Pancreas (tissue), 10 donors: Measurements from ENCODE around the gene ACOT2. TPM values are rescaled to one million over a fixed set of nuclear protein-coding genes. Genes with fewer than 3 reads are reported as not detected.
"Not testable (repeated sequence)": the region's sequence is repeated elsewhere in the genome, so short reads cannot be mapped to it uniquely, and the experiment has no call there.

ENCODE experiments used
- ATAC-seq, 4 donors: fragments of 200-7000 bp; cut with Tn5 transposase; one replicate each; pipeline versions ENCODE4 v1.8.0 to v1.9.1; 2020; ENCODE audit warnings: mild to moderate bottlenecking in 4 of 4, moderate library complexity in 4 of 4
- DNase-seq, 6 donors: peaks; one replicate each; pipeline ENCODE4 v3.0.0-alpha.2; 2020
- FAIRE-seq: peaks from 2 replicates; lab custom pipeline; 2012; peaks lifted over from hg19 to GRCh38; lab: Jason Lieb, UNC
- H3K27ac ChIP-seq, 4 donors: fragments of 200-600 bp; sonication (generic); 1 replicate in 3 of 4; 2 replicates in 1 of 4; pipeline versions ENCODE4 v1.5.0 to v1.8.0; 2020
- H3K27me3 ChIP-seq, 4 donors: fragments of 200-600 bp; one replicate each; pipeline ENCODE4 v1.8.0; 2021
- H3K36me3 ChIP-seq, 3 donors: fragments of 200-600 bp; sonication (generic) in 1 of 3; one replicate each; pipeline versions ENCODE4 v1.5.0 to v1.8.0; 2020 to 2021
- H3K4me1 ChIP-seq, 3 donors: fragments of 200-600 bp; one replicate each; pipeline ENCODE4 v1.8.0; 2021
- H3K4me3 ChIP-seq, 4 donors: fragments of 200-600 bp; sonication (generic) in 2 of 4; one replicate each; pipeline versions ENCODE4 v1.5.0 to v1.8.0; 2020 to 2021
- H3K9me3 ChIP-seq, 4 donors: fragments of 200-600 bp; one replicate each; pipeline ENCODE4 v1.8.0; 2021
- WGBS, 2 donors: extraction: QIAGEN DNeasy Blood & Tissue Kit; methylation state at CpG; one replicate each; pipeline ENCODE4 v1.1.7; 2013; 5-methylcytosine and 5-hydroxymethylcytosine counted together
- intact Hi-C, 3 donors: fragments of 100-400 bp; cut with DNase I; formaldehyde crosslinking; loops; one replicate each; pipeline versions ENCODE4 v1.11.1 to v1.14.2; 2022
- polyA plus RNA-seq, 2 donors: library from polyadenylated mRNA; stranded (reverse); fragments of 200-250 nt; gene quantifications; one replicate each; pipeline ENCODE4 v1.2.3, GENCODE V29; 2013
- total RNA-seq, 6 donors: library from RNA; stranded (reverse); fragmentation: NEBNext Ultra II Directional in 4 of 6; extraction: Animal tissue kit (Norgen Biotek cat#: 25700) in 4 of 6; gene quantifications; one replicate each; pipeline versions ENCODE4 v1.2.1 to v1.2.4, GENCODE V29; 2021 to 2023
- TF ChIP-seq, protein P1 (sequence below), 4 donors: fragments of 200-600 bp; sonication (generic) in 3 of 4; IDR thresholded peaks; one replicate each; pipeline versions ENCODE4 v1.5.0 to v1.8.0; 2021; ENCODE audit warnings: antibody characterized with exemption in 4 of 4
- donor health status: healthy with polysubstance abuse.
- donor health status: DM: no; HTN: no; CAD: no; lungs with moderate emphysema.
- donor health status: DM: no; HTN: no; CAD: no.
- donor health status: control.
- donor health status: control.
- donor health status: Bipolar disorder and iron deficiency.
- donor health status: DM: yes; HTN: yes; CAD: no.
- donor health status: DM: no; HTN: no; CAD: no.
- donor health status: DM: no; HTN: no; CAD: no.
- donor health status: DM: yes; HTN: yes; CAD: no.

ACOT2 gene
- total and polyA plus RNA-seq, 8 donors, result 4.4 to 12.8 (median 9.7) TPM

DNA sequence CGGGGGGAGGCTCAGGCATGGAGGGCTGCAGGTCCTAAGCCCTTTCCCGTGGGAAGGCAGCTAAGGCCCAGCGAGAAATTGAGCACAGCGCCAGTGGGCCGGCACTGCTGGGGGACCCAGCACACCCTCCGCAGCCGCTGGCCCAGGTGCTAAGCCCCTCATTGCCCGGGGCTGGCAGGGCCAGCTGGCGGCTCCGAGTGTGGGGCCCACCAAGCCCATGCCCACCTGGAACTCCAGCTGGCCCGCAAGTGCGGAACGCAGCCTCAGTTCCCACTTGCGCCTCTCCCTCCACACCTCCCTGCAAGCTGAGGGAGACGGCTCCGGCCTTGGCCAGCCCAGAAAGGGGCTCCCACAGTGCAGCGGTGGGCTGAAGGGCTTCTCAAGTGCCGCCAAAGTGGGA is 2.6 kb upstream of the ACOT2 start:
- FAIRE-seq, H3K36me3 ChIP-seq, H3K9me3 ChIP-seq, ATAC-seq, H3K27me3 ChIP-seq, DNase-seq, intact Hi-C loops, H3K27ac ChIP-seq, H3K4me3 ChIP-seq: not testable (repeated sequence)
- WGBS, 2 donors, result 88 to 97% methylated on average over 14 to 18 of the region's 18 CpGs
- peaks cover 0 to 18% (median 0%) of the 10 kb centered on the region in 3 donors for H3K4me1 ChIP-seq

DNA sequence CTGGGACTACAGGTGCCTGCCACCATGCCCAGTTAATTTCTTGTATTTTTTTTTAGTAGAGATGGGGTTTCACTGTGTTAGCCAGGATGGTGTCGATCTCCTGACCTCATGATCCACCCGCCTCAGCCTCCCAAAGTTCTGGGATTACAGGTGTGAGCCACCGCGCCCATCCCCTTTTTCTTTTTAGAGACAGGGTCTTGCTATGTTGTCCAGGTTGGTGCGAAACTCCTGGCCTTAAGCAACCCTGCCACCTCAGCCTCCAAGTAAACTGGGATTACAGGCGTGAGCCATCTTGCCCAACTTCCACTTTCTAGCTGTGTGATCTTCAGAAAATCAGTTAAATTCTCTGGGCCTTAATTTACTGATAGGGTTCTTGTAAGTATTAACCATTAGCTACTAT is 2.1 kb upstream of the ACOT2 start:
- FAIRE-seq, ATAC-seq, H3K27me3 ChIP-seq, intact Hi-C loops, H3K4me3 ChIP-seq, H3K27ac ChIP-seq, DNase-seq, H3K36me3 ChIP-seq, H3K9me3 ChIP-seq: not testable (repeated sequence)
- peaks cover 0 to 18% (median 0%) of the 10 kb centered on the region in 3 donors for H3K4me1 ChIP-seq
- 97 to 99% methylated on average over 6 of the region's 6 CpGs for WGBS, 2 donors

DNA sequence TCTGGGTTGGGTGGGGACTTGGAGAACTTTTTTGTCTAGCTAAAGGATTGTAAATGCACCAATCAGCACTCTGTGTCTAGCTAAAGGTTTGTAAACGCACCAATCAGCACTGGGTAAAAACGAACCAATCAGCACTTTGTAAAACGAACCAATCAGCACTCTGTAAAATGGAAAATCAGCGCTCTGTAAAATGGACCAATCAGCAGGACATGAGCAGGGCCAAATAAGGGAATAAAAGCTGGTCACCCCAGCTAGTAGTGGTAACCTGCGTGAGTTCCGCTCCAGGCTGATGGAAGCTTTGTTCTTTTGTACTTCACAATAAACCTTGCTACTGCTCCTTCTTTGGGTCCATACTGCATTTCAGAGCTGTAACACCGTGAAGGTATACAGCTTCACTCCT is 1.7 kb upstream of the ACOT2 start:
- Histone ChIP-seq H3K4me3 (no peak overlapping the region), H3K4me1 (peaks cover 0 to 18% (median 0%) of the 10 kb centered on the region in 3 donors), H3K27ac (no peak overlapping the region), H3K9me3 (no peaks in the 10 kb centered on the region), H3K27me3 (no peaks in the 10 kb centered on the region), H3K36me3 (no peaks in the 10 kb centered on the region)
- FAIRE-seq (no peak), DNase-seq (no peak), ATAC-seq (no peak)
- intact Hi-C loops, result no loop called here
- WGBS, 2 donors, result 90 to 96% methylated on average over 7 of the region's 7 CpGs
- TF ChIP-seq, protein P1, sequence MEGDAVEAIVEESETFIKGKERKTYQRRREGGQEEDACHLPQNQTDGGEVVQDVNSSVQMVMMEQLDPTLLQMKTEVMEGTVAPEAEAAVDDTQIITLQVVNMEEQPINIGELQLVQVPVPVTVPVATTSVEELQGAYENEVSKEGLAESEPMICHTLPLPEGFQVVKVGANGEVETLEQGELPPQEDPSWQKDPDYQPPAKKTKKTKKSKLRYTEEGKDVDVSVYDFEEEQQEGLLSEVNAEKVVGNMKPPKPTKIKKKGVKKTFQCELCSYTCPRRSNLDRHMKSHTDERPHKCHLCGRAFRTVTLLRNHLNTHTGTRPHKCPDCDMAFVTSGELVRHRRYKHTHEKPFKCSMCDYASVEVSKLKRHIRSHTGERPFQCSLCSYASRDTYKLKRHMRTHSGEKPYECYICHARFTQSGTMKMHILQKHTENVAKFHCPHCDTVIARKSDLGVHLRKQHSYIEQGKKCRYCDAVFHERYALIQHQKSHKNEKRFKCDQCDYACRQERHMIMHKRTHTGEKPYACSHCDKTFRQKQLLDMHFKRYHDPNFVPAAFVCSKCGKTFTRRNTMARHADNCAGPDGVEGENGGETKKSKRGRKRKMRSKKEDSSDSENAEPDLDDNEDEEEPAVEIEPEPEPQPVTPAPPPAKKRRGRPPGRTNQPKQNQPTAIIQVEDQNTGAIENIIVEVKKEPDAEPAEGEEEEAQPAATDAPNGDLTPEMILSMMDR (IDR thresholded peaks at IDR 0.05), result no peak

DNA sequence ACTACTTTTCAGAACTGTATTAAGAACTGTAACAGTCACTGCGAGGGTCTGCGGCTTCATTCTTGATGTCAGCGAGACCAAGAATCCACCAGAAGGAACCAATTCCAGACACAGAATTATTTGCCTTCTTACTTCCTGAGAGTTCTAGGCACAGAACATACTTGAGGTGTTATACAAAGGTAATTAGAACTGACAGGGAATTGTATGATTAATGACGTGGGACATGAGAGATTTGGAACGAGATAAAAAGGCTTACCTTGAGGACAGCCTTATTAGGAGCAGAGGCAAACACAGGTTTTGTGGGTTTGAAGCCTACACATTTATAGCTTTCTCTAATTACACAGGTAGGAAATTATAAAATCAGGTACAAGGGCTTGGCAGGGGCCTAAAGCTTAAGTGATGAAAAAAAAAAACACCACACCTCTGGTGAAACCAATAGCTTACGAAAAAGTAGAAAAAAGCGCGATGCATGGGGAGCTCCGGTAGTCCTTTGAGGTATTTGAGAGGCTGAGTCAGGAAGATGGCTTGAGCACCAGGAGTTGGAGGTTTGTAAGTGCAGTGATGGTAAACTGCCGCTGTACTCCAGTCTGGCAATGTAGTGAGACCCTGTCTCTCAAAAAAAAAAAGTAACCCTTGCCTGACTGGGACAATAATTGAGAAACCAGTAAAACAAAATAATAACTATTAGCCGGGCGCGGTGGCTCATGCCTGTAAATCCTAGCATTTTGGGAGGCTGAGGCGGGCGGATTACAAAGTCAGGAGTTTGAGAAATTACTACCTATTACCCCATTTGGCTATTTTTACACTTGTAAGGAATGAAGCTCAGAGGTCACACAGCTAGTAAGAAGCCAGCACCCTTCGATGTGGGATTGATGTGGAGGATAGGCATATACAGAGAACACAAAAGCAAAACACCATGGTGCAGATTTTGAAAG is 795 bp upstream of the ACOT2 start:
- FAIRE-seq (no peak), ATAC-seq (peak in 1 of 4 donors; percentile 0), DNase-seq (no peak)

DNA sequence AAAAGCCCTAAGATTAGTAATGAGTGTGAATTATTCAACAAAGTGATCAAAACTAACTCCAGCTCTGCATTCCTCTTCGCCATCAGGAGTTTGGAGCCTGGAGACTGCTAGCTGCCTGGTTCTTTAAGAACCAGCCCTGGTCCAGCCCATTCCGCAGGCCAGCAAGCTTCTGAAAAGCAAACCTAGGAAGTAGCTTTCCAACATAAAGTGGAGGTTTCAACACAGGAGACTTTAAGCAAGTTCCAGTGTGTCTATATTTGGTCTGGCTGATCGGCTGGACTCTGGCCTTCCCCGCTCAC is 178 bp upstream of the ACOT2 start:
- DNase-seq, ATAC-seq, intact Hi-C loops, H3K9me3 ChIP-seq, H3K27me3 ChIP-seq, H3K36me3 ChIP-seq: not testable (repeated sequence)
- peak overlapping the region; percentile 33 to 63 (median 53) for H3K4me3 ChIP-seq
- peak overlapping the region; percentile 38 to 89 (median 88) for H3K27ac ChIP-seq
- peak; percentile 45 for FAIRE-seq
- peaks cover 0 to 18% (median 0%) of the 10 kb centered on the region in 3 donors for H3K4me1 ChIP-seq
- WGBS, 2 donors, result 6 to 8% methylated on average over 4 of the region's 4 CpGs

More for the DNA sequence above, 795 bp upstream of the ACOT2 start:
- no peaks in the 10 kb centered on the region for H3K36me3 ChIP-seq
- H3K27me3 ChIP-seq, result no peaks in the 10 kb centered on the region
- intact Hi-C loops, result no loop called here
- peaks cover 0 to 18% (median 0%) of the 10 kb centered on the region in 3 donors for H3K4me1 ChIP-seq
- no peaks in the 10 kb centered on the region for H3K9me3 ChIP-seq
- peak overlapping the region in 2 of 4 donors; percentile 54 to 63 for H3K4me3 ChIP-seq
- WGBS, 2 donors, result 56 to 71% methylated on average over 16 of the region's 16 CpGs
- peak overlapping the region; percentile 38 to 89 (median 88) for H3K27ac ChIP-seq
- TF ChIP-seq, protein P1 (IDR thresholded peaks at IDR 0.05), result no peak

DNA sequence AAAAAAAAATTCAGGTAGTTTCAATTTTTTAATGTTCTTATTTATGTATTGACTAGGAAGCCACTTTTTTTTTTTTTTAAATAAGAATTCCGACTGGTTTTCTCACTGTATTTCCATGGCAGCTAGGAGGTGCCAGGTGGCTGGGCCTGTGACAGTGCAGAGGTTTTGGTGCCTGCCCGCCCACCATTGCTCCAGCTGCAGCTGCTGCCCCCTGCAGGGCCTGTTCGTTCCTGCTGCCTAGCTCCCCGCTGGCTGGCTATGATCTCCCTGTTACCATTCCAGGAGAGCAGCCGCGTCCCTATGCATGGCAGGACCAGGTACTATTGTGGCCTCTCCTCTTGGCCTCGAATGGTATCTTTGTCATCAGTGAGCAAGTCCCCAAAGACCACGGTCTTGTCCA is 1.9 kb downstream of the ACOT2 start:
- H3K27ac ChIP-seq, result not testable (repeated sequence)

DNA sequence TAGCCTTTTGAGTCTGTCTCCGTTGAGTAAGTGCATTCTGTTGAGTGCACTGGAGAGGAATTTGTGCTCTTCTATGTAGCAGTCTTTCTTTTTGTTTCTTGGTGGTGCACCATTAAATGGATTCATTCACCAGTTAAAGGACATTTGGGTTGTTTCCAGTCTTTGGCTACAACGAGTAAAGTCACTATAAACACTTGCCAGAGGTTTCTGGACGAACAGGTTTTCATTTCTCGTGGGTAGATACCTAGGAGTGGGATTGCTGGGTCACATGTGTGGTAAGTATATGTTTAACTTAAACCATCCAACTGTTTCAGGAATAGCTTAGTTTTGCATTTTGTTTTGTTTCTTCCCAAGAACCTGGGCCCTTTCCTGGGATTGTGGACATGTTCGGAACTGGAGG is 4.0 kb downstream of the ACOT2 start:
- H3K27ac ChIP-seq, FAIRE-seq, ATAC-seq, H3K9me3 ChIP-seq, H3K27me3 ChIP-seq, H3K36me3 ChIP-seq, intact Hi-C loops, DNase-seq, H3K4me3 ChIP-seq: not testable (repeated sequence)
- 43 to 53% methylated on average over 5 of the region's 5 CpGs for WGBS, 2 donors
- peaks cover 0 to 12% (median 0%) of the 10 kb centered on the region in 3 donors for H3K4me1 ChIP-seq

More for the DNA sequence above, 1.9 kb downstream of the ACOT2 start:
- FAIRE-seq, H3K36me3 ChIP-seq, H3K27me3 ChIP-seq, H3K4me3 ChIP-seq, H3K9me3 ChIP-seq, intact Hi-C loops: not testable (repeated sequence)
- DNase-seq (peak; percentile 58 to 83 (median 70)), ATAC-seq (peak; percentile 70 to 83 (median 80))
- H3K4me1 ChIP-seq, result peaks cover 0 to 18% (median 0%) of the 10 kb centered on the region in 3 donors
- 22 to 40% methylated on average over 7 to 8 of the region's 8 CpGs for WGBS, 2 donors
- TF ChIP-seq, protein P1 (IDR thresholded peaks at IDR 0.05), result peak; percentile 29 to 66 (median 42)

DNA sequence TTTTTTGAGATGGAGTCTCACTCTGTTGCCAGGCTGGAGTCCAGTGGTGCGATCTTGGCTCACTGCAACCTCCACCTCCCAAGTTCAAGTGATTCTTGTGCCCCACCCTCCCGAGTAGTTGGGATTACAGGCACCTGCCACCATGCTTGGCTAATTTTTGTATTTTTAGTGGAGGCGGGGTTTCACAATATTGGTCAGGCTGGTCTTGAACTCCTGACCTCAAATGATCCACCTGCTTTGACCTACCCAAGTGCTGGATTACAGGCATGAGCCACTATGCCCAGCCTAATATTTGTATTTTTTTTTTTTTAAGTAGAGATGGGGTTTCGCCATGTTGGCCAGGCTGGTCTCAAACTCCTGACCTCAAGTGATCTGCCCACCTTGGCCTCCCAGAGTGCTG is 4.7 kb downstream of the ACOT2 start:
- H3K27me3 ChIP-seq, DNase-seq, ATAC-seq, intact Hi-C loops, H3K27ac ChIP-seq, H3K4me3 ChIP-seq, FAIRE-seq, H3K9me3 ChIP-seq, H3K36me3 ChIP-seq, H3K4me1 ChIP-seq: not testable (repeated sequence)
- 92 to 97% methylated on average over 4 of the region's 4 CpGs for WGBS, 2 donors

DNA sequence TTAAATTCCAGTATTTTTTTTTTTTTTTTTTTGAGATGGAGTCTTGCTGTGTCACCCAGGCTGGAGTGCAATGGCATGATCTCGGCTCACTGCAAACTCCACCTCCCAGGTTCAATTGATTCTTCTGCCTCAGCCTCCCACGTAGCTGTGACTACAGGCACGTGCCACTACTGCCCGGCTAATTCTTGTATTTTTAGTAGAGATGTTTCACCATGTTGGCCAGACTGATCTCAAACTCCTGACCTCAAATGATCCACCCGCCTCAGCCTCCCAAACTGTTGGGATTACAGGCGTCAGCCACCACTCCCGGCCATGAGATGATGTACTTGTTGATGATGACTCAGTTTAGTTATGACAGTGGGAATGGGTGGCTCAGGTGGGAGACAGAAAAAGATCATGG is 5.2 kb downstream of the ACOT2 start:
- 95 to 97% methylated on average over 7 of the region's 7 CpGs for WGBS, 2 donors
- FAIRE-seq, H3K9me3 ChIP-seq, intact Hi-C loops, H3K27ac ChIP-seq, H3K4me3 ChIP-seq, ATAC-seq, DNase-seq, H3K27me3 ChIP-seq, H3K36me3 ChIP-seq, H3K4me1 ChIP-seq: not testable (repeated sequence)
